DND-41 (cell line): ENCODE measurements around the gene DNAJB1.

ENCODE experiments used
- EZH2 ChIP-seq: IDR thresholded peaks from 3 replicates; pipeline ENCODE4 v1.6.1; 2012; ENCODE audit warnings: borderline replicate concordance, low read depth, mild to moderate bottlenecking, moderate library complexity, low read length, inconsistent platforms; ENCODE audit not compliant: severe bottlenecking
- TF ChIP-seq, protein P1 (sequence below): IDR thresholded peaks from 2 replicates; pipeline ENCODE4 v1.5.1; 2012; ENCODE audit warnings: borderline replicate concordance, low read length, moderate library complexity, mild to moderate bottlenecking; ENCODE audit not compliant: poor library complexity, severe bottlenecking; ENCODE audit errors: extremely low read depth

DNA sequence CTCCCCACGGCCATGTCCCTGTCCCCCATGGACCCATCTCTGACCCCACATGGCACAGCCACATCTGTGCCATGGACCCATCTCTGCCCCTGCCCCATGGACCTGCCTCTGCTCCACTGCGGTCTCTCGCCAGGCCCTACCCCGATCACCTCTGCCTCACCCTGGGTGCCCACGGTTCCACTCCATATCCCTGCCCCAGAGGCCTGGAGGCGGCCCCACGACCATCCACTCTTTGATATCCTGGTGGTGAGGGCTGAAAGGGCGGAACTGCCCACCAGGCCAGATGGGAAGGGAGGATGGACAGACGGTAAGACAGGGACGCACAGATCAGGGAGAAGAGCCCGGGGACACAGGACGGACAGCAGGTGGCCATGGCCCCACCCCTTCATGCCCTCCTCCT lies 43.4 kb downstream of the DNAJB1 start:
- no peak for TF ChIP-seq EZH2
- TF ChIP-seq, protein P1, sequence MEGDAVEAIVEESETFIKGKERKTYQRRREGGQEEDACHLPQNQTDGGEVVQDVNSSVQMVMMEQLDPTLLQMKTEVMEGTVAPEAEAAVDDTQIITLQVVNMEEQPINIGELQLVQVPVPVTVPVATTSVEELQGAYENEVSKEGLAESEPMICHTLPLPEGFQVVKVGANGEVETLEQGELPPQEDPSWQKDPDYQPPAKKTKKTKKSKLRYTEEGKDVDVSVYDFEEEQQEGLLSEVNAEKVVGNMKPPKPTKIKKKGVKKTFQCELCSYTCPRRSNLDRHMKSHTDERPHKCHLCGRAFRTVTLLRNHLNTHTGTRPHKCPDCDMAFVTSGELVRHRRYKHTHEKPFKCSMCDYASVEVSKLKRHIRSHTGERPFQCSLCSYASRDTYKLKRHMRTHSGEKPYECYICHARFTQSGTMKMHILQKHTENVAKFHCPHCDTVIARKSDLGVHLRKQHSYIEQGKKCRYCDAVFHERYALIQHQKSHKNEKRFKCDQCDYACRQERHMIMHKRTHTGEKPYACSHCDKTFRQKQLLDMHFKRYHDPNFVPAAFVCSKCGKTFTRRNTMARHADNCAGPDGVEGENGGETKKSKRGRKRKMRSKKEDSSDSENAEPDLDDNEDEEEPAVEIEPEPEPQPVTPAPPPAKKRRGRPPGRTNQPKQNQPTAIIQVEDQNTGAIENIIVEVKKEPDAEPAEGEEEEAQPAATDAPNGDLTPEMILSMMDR = no peak
